HG03139 (cell line): ENCODE data around the gene CCER1.
"Not testable (repeated sequence)": the region's sequence is repeated elsewhere in the genome, so short reads cannot be mapped to it uniquely, and the experiment has no call there.

ENCODE experiments used
- ATAC-seq: cut with Tn5 transposase; IDR thresholded peaks from one replicate; pipeline ENCODE4 v1.9.1; 2021; ENCODE audit not compliant: unreplicated experiment

CCER1 gene

DNA sequence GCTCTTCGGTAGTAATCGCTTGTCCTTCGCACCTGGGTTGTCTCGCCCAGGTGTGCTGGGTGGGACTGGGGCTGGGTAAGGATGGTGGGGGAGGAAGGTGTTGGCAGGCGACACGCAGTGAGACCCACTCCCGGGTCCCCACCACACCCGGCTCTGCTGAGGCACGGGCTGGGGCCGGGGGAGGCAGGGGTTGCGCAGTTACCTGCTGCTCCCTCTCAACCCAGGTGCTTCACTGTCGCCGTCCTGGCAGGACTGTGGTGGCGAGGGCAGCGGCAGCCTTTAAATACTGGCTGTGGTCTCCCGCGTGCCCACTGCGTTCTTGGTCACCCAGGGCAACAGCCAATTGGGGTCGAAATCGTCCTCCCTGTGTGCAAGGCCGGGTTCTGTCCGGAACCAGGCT is at the start of gene CCER1:
TSS of gene CCER1 (minus strand) at position 256 of the 400 bp plus-strand sequence. CDS start 434 bp downstream, outside the sequence.
- no peak for ATAC-seq

- ATAC-seq, result no peak
These were observed 48.8 kb upstream of the CCER1 start for GRCh38 chr12:91003737-91004136.

DNA sequence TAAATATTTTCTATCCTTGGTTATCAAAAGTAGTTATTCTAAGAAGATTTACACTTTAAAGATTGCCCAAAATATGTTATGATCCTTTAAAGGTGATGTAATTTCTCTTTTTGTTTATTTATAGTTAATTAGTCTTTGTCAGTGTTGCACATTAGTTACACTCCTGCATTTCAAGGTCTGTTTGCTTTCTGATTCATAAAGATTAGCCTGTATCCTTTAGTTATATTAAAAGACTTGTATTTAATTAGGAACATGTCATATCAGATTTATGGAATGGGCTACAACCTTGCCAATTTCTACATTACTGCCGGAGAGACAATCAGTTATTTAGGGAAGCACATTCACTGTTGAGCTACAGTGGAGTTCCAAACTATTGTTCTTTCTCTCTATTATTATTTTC is 46.3 kb upstream of the CCER1 start:
- no peak for ATAC-seq

GRCh38 chr12:90999966-91000365 is 45.0 kb upstream of the CCER1 start:
- no peak for ATAC-seq

GRCh38 chr12:90999527-90999926 is 44.6 kb upstream of the CCER1 start:
- ATAC-seq, result no peak

- ATAC-seq, result no peak
These were observed 40.0 kb upstream of the CCER1 start for GRCh38 chr12:90995010-90995409.

DNA sequence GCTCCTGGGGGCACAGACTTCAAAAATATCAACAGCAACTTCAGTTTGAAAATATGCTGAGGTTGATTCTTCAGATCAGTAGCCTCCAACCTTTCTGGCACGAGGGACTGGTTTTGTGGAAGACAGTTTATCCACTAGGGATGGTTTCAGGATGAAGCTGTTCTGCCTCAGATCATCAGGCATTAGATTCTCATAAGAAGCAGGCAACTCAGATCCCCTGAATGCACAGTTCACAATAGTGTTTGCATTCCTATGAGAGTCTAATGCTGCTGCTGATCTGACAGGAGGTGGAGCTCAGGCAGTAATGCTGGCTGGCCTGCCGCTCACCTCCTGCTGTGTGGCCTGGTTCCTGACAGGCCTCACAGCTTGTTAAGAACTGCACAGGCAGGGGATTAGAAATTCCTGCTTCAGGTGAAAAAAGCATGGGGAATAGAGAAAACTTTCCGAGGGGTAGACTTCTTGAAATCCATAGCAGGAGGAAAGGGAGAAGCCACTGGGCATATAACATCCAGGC is 37.0 kb upstream of the CCER1 start:
- no peak for ATAC-seq

DNA sequence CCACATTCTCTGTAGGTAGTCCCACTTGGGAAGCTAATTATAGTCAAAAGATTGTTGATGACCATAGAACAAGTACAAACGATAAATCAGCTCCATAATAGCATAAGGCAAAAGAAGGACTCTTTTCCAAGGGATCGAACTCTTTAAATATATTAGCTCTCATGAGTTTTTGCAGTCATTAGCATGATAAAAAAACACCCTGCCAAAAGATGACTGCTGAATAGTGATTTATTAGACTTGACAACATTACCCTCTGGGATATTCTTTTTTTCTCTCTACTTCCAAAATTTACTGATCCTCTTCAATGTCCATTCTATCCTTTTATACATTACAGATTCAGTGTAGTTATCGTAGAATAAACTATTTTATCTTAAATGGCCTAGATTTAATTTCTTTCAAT is 35.6 kb upstream of the CCER1 start:
- ATAC-seq, result no peak

GRCh38 chr12:90989686-90990111 is 34.7 kb upstream of the CCER1 start:
- ATAC-seq, result no peak

DNA sequence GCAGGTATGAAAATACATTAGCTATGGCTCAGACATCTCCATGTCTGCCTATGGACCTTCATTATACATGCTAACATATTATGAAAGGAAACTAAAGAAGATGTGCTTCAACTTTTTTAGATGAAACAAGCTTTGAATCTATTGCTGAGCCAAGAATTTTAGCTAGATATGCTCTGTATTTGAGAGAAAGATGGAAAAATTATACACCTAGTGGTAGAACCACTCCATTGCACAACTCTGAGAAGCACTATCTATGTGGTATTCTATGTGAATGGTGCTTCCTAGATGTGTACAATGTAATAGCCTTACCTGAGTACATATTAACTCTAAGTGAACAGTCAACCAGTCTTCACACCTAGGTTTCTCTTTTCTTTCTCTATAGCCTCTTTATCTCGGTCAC is 32.5 kb upstream of the CCER1 start:
- ATAC-seq, result peak; percentile 77

GRCh38 chr12:90987101-90987500 is 32.1 kb upstream of the CCER1 start:
- no peak for ATAC-seq

DNA sequence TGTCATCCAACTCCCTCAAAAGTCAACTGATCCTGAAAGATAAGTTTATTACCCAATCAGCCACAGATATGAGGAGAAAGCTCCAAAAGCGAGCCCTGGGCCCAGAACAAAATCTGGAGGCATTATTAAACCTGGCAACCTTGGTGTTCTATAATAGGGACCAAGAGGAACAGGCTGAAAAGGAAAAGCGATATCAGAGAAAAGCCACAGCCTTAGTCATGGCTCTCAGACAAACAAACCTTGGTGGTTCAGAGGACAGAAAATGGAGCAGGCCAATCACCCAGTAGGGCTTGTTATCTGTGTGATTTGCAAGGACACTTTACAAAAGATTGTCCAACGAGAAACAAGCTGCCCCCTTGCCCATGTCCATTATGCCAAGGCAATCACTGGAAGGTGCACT is 30.4 kb upstream of the CCER1 start:
- ATAC-seq, result not testable (repeated sequence)

DNA sequence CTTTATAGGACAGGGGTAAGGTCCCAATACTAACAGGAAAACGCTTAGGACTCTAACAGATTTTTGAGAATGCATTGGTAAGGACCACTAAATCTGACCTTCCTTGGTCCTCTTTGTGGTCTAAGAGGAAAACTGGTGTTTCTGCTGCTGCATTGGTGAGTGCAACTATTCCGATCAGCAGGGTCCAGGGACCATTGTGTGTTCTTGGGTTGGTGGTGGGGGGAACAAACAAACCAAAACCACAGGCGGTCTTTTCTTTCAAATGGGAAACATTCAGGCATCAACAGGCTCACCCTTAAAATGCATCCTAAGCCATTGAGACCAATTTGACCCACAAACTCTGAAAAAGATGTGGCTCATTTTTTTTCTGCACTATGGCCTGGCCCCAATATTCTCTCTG is 29.1 kb upstream of the CCER1 start:
- no peak for ATAC-seq

GRCh38 chr12:90982170-90982569 is 27.2 kb upstream of the CCER1 start:
- ATAC-seq, result no peak

GRCh38 chr12:90979951-90980350 is 25.0 kb upstream of the CCER1 start:
- ATAC-seq, result no peak

DNA sequence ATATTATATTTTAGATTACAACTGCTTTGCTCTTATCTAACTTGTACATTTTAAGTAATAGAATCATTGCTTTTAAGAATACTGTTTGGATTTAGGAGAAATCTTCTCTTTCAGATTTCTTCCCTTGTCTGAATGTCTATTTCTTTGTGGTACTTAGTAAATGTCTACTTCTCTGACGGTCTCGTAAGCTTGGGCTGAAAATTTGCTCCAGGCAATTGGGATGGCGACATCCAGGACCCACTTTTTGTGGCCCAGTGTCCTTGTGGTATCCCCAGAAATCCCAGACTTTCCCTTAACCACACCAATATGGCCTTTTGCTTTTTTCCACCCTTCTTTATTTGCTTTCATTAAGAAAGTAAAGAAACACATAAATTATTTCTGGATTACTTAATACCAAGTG is 24.0 kb upstream of the CCER1 start:
- no peak for ATAC-seq

GRCh38 chr12:90978117-90978770 is 23.3 kb upstream of the CCER1 start:
- peak; percentile 85 for ATAC-seq

- ATAC-seq, result no peak
These were observed 22.2 kb upstream of the CCER1 start for GRCh38 chr12:90977224-90977623.

GRCh38 chr12:90974286-90974685 is 19.3 kb upstream of the CCER1 start:
- no peak for ATAC-seq

- no peak for ATAC-seq
These were observed 17.2 kb upstream of the CCER1 start for GRCh38 chr12:90972226-90972625.

GRCh38 chr12:90970911-90971310 is 15.9 kb upstream of the CCER1 start:
- no peak for ATAC-seq

GRCh38 chr12:90970471-90970870 is 15.5 kb upstream of the CCER1 start:
- no peak for ATAC-seq

DNA sequence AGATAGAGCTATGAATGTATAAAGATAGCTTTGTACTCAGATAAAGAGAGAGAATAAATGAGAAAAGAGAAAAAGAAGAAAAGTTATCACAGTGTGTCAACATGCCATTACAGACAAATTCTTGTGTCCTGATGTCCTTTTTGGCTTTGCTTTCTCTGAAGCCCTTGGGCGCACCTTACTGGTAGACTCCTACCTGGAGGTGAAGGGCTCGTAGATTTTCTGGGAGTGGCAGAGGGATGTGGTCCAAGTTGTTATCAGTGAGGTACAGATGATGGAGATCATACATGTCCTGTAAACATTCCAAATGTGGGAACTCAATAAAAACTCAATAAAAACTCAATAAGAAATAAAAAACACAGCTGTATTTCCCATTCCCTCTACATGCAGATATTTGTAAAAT is 14.9 kb upstream of the CCER1 start:
- no peak for ATAC-seq
